GM18505 (cell line): ENCODE data around the gene KRT33B.
"Not testable (repeated sequence)": the region's sequence is repeated elsewhere in the genome, so short reads cannot be mapped to it uniquely, and the experiment has no call there.

ENCODE experiments used
- ATAC-seq: cut with Tn5 transposase; IDR thresholded peaks from one replicate; pipeline ENCODE4 v1.9.1; 2021; ENCODE audit not compliant: unreplicated experiment
- POLR2A ChIP-seq: IDR thresholded peaks from 4 replicates; pipeline ENCODE4 v1.6.1; 2011; ENCODE audit warnings: borderline replicate concordance; ENCODE audit not compliant: insufficient read depth, insufficient read length; ENCODE audit errors: extremely low read depth

Gene KRT33B

DNA sequence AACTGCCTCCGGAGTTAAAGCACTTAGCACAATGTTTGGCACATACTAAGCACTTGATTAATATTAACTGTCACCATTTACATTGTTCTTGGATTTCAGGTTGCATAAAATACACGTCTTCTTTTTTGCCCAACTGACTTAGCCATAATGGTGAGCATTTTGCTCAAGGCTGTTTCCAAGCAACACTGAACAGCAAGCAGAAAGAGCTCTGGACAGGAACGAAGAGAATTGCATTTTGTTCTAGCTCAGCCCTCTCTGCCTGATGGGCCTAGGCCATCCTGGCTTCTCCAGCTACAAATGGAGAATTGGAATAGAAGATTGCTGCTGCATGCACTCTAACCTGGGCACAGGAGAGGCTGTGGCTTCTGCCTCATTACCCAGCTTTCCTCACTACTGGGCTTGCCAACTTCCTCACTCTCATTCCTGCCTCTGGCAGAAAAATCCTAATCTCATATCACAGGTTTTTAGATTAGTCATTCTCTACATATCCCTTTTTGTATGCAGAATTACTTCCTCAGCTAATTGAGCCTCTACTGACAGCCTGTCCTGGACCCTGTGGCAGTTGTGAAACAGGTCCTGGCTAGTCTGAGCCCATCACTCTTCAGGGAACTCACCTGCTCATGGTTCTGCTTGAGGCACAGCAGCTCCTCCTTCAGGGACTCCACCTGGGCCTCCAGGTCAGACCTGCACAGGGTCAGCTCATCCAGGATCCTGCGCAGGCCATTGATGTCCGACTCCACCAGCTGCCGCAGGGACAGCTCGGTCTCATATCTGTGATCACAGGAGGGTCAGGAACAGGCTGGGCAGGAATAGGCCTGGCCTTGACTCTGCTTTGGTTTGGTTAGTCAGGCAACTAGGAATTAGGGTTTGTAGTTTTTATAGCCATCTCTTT, 21.5 kb downstream of the KRT33B start:
- TF ChIP-seq POLR2A = no peak
- ATAC-seq = no peak

DNA sequence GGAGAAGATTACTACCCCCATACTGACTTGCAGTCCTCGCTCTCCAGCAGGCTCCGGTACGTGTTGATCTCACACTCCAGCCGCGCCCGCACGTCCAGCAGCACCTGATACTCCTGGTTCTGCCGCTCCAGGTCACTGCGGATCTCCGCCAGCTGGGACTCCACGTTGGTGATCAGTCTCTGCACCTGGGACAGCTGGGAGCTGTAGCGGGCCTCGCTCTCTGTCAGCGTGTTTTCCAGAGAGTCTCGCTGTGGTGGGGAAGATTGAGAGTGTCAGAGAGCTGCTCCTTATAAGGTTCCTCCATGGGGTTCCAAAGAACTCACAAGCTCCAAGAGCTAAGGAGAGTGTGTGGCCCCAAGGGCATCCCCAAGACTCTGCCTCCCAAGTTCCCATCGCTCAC, 23.2 kb downstream of the KRT33B start:
- not testable (repeated sequence) for ATAC-seq

DNA sequence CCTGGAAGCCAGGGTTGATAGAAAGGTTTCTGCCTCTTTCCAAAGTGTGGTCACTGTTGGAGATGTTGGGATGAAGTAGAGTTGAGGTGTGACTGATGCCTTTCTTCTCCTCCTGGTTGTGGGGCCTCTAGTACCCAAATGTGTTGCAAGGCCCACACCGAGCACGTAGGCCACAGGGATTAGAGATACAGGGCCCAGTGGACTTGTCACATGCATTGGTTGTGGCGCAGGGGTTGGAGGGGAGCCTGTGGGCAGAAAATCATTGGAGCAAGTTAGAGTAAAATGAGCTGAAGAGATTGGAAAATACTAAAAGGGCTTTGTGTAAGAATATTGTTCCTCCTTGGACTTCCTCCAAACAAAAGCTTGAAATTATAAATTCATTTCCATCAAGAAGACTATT, 23.6 kb downstream of the KRT33B start:
- ATAC-seq = no peak
- no peak for TF ChIP-seq POLR2A

DNA sequence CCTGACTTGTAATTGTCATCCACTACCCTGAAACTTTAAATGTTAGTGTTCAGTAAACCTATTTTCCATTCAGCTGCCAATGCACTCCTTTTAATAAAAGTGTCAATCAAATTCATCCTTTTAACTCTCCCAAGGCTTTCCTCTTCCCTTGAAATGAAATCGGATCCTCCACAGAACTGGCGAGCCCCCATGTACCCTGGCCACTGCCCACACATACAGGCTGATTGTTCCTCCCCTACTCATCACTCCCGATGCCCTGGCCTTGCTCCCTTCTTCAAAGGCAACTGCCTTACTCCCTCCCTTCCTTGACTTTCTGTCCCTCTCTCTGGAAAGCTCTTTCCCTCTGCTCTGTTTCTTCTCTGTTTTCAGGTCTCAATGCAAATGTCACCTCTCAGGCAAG, 26.6 kb downstream of the KRT33B start:
- no peak for TF ChIP-seq POLR2A
- no peak for ATAC-seq

DNA sequence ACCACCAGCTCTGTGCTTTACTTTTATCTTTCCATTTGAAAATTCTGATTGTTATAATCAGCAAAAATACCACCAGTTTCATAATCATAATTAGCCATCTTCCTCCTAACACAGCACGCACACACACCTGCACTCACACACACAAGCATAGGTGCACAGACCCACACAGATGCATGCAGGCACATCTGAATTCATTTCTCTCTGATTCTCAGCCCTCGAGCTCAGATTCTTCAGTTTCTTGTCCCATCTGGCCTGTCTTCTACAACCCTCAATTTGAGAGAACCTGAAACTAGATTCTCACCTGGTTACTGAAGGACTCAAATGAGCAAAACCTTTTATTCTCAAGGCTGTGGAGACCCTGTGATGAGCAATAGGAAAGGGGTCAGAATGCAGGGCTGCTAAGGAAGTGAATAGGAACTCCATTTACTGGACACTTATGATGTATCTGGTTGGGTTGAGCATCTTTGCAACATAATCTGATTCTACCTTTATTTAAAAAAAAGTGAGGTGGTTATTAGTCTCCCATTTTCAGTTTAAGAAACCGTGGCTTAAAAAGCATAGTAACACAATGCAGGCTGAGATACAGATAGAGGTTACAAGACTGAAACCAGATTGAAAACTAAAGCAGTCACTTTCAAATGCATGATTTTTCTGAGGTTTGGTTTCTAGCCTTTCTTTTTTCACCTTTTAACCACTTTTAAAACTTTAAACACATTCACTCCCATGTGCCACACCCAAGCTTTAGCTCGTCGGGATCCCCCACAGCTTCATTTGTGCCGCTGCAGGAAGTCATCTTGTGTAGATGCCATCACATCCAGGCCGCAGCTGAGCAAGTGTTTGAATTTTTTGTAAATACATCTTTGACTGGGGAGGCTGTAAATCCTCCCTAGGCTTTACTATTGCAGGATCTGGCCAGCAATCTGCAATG, 28.4 kb downstream of the KRT33B start:
- no peak for TF ChIP-seq POLR2A
- ATAC-seq = no peak

DNA sequence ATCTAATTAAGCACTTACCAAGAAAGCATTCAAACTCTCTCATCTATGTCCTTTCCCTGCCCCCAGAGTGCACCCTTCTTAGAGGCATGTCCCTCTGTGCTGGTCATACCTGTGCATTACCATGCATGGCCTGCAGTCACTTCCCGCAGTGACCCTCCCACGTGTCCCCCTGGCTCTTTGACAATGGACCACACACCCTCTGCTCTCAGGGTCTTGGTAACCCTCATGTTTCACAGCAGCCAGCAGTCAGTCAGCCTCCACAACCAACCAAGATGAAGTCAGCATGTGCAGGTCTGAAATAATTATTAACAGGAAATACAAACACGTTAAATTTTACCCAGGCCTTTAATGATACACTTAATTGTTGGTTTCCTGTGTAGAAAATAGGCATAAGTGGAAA, 29.1 kb downstream of the KRT33B start:
- ATAC-seq = no peak
- no peak for TF ChIP-seq POLR2A

DNA sequence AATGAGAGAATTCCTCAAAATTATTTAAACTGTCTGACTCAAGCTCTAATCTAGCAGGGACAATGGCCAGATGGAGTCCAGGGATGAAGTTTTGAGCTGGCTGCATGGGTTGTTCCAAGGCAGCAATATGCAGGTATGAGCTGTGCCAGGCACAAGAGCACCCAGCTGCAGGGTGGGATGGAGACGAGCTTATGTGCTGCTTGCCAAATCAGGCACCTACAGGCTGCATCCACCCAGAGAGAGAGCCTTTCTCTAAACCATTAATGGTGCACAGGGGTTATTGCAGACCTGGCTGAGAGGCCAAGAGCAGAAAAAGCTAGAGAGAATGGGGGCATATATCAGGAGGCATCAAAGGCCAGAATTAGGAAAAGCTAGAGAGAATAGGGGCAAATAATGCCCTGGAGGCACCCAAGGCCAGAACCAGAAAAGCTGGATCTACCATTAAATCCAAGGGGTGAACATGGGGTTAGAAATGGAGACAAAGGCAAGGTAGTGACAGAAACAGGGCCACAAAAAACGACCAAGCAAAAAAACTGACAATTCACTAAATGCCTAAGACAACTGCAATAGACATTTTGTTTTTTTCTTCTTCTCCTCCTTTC, 29.9 kb downstream of the KRT33B start:
- no peak for ATAC-seq
- TF ChIP-seq POLR2A = no peak

DNA sequence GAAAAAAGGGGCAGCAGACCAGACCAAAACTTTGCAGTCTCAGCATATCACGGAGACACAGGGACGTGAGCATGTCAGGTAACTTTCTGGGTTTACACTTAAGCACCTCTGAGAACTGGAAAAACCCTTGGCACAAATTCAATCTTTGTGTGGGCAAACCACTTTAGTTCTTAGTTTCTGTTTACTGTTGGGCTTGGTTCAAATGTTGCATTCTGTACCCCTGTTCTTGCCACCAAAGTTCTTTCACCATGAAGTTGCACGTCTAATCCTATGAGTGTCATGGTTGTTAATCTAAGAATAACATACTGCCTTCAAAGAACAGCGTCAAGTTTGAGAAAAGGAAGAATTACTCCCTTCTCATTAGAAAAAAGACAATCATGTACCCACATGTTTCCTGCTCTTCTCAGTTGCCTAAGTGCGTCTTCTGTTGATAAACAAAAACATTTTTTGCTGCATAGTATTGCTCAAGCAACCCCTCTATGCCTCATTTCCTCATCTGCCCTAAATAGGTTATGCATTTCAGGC, 30.6 kb downstream of the KRT33B start:
- no peak for ATAC-seq
- no peak for TF ChIP-seq POLR2A

DNA sequence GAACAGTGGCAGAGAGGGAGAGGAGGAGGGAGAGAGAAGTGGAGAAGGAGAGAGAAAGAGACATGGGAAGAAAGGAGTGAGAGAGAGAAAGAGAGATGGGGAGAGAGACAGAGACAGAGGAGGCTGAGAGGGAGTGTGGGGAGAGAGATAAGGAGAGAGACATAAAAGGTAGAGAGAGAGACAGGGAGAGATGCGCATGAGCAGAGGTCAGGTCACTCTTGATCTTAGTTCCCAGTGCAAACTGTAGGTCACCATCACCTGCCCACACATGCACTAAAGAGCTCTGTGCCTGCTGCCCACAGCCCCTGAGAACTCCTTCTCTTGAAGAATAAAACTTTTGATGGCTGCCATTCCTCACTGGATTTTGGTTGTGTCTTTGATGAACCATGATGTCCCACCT, 33.9 kb downstream of the KRT33B start:
- no peak for ATAC-seq
- TF ChIP-seq POLR2A = no peak

DNA sequence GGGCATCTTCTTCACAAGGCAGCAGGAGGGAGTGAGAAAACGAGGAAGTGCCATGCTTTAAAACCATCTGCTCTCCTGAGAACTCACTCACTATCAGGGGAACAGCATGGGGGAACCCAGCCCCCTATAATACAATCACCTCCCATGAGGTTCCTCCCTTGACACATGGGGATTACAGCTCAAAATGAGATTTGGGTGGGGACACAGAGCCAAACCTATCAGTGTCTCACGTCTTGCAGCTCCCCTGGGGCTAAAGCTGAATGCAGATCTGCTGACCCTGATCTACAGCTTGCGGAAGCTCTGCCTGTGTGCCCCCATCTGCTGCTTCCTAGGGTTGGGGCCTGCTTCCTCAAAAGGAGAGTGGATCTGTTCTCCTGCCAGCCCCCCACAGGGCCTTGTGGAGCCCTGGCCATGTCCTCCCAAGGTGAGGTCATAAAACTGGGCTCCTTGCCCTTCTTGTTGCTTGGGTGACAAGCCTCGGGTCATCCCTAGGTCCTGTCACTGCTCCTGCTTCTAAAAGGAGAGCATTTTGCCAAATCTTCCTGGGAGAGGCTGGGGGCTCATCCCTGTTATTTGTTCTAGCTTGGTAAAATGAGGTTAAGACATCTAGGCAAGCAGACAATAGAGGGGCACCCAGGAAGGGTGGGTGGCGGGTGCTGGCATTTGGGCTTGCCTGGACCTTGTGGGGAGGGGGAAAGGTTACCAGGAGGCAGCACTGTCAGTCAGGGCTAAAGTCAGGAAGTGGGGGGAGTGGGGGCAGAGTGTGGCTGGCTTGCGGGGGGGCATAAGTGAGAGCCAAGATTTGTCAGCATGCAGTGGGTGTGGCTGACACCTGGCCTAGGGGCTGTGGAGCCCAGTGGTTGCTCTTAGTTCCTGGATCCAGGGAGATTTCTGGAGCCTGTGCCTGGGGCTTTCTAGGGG, 35.0 kb downstream of the KRT33B start:
- TF ChIP-seq POLR2A = no peak
- ATAC-seq = no peak

DNA sequence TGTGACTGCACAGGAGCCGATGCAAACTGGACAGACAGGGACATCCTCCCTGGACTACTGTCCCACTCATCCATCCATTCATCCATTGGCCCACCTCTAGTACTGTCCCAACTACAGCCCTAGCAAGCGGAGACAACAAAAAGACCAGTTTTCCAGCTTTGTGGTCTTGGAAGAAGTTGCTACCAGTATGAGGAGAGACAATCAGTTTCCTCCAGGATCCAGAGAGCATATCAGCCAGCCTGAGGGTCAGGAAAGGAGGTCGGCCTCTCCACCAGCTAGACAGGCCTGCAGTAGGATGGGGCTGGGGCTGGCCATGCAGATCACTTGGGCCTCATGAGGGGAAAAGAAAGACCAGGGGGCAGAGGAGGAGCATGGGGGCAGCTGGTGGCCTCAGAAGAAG, 35.8 kb downstream of the KRT33B start:
- no peak for TF ChIP-seq POLR2A
- no peak for ATAC-seq

DNA sequence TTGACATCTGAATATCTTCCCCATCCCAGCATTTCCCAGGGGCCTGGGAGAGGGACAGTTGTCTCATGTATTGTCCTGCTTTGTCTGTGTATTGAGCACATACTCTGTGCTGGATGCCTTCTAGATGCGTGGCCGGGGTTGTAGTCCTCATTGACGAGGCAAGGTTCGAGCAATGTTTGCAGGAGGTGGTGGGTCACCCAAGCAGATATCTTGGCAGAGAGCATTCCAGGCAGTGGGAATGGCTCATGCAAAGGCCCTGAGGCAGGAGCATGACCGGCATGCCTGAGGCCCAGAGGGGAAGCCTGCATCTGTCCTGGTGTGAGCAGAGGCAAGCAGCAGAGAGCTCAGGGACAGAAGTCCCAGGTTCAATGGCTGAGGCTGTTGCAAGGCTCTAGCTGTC, 36.5 kb downstream of the KRT33B start:
- ATAC-seq = no peak
- no peak for TF ChIP-seq POLR2A

DNA sequence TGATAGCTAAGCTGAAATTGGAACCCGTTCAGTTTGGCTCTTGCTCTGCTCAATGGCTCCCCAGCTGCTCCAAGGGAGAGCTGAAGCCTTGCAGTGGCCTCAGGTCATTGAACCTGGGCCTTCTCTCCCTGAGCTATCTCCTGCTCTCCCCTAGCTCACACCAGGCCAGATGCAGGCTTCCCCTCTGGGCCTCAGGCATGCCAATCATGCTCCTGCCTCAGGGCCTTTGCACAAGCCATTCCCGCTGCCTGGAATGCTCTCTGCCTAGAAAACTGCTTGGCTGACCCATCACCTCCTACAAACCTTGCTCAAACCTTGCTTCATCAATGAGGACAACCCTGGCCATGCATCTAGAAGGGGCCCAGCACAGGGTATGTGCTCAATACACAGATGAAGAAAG, 37.4 kb downstream of the KRT33B start:
- TF ChIP-seq POLR2A = no peak
- ATAC-seq = no peak

DNA sequence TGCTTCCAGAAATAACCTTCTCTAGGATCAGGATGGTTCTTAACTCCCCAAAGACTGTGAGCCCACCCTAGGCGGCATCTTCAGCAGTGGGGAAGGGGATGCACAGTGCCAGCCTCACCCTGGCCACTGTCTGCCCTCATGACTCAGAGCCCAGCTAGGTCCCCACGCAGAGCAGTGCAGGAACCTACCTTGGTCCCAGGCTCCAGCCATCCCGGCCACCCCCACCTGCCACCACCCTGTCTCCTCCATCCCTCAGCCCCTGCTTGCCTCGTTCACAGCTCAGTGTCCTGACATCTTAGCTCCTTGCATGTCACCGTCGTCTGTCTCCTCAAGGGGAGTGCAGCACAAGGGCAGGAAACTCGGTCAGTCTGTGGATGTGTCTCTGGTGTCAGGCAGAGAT, 38.0 kb downstream of the KRT33B start:
- ATAC-seq = no peak
- TF ChIP-seq POLR2A = no peak
